Neural progenitor cell (in vitro differentiated cells): Measurements from ENCODE around the gene RAB40B. TPM values are rescaled to one million over a fixed set of nuclear protein-coding genes. Genes with fewer than 3 reads are reported as not detected.

ENCODE experiments used
- DNase-seq: peaks from one replicate; pipeline ENCODE4 v3.0.0-alpha.2; 2016; ENCODE audit warnings: low spot score
- H2AFZ ChIP-seq: fragments of 200-600 bp; sonication (generic); replicated peaks from 2 replicates; pipeline ENCODE4 v1.6.1; 2016; ENCODE audit warnings: antibody characterized with exemption
- H3F3A ChIP-seq: fragments of 200-600 bp; sonication (generic); 2 replicates; pipeline ENCODE4 v1.6.1; 2016; ENCODE audit warnings: antibody characterized with exemption, low read depth
- H3K27ac ChIP-seq: fragments of 200-600 bp; sonication (generic); 2 replicates; pipeline ENCODE4 v1.5.1; 2016; ENCODE audit warnings: mild to moderate bottlenecking
- H3K27me3 ChIP-seq: fragments of 200-600 bp; sonication (generic); 2 replicates; pipeline ENCODE4 v1.6.1; 2016; ENCODE audit warnings: mild to moderate bottlenecking, moderate library complexity
- H3K36me3 ChIP-seq: fragments of 200-600 bp; sonication (generic); 2 replicates; pipeline ENCODE4 v1.5.1; 2016
- H3K4me1 ChIP-seq: fragments of 200-600 bp; sonication (generic); 2 replicates; pipeline ENCODE4 v1.6.1; 2016; ENCODE audit warnings: mixed run types
- H3K4me2 ChIP-seq: fragments of 200-600 bp; sonication (generic); 2 replicates; pipeline ENCODE4 v1.6.1; 2016
- H3K4me3 ChIP-seq: fragments of 200-600 bp; sonication (generic); 2 replicates; pipeline ENCODE4 v1.5.1; 2016
- H3K79me2 ChIP-seq: fragments of 200-600 bp; sonication (generic); 2 replicates; pipeline ENCODE4 v1.6.1; 2016; ENCODE audit warnings: low read depth
- H3K9ac ChIP-seq: fragments of 200-600 bp; sonication (generic); 2 replicates; pipeline ENCODE4 v1.6.1; 2016
- H3K9me3 ChIP-seq: fragments of 200-600 bp; sonication (generic); 2 replicates; pipeline ENCODE4 v1.5.1; 2016; ENCODE audit warnings: low read depth
- H4K20me1 ChIP-seq: fragments of 200-600 bp; sonication (generic); 2 replicates; pipeline ENCODE4 v1.6.1; 2016; ENCODE audit warnings: low read depth
- H3K27ac Mint-ChIP-seq: 3 replicates; pipeline ENCODE4 v1.8.0; 2021; ENCODE audit warnings: mixed read lengths
- H3K27me3 Mint-ChIP-seq: 2 replicates; pipeline ENCODE4 v1.8.0; 2022; ENCODE audit warnings: low read depth, mild to moderate bottlenecking, inconsistent platforms, moderate library complexity, mixed read lengths; ENCODE audit not compliant: insufficient read depth
- H3K36me3 Mint-ChIP-seq: 3 replicates; pipeline ENCODE4 v1.8.0; 2021; ENCODE audit warnings: mixed read lengths
- H3K4me1 Mint-ChIP-seq: 3 replicates; pipeline ENCODE4 v1.8.0; 2021; ENCODE audit warnings: mixed read lengths
- H3K4me3 Mint-ChIP-seq: 3 replicates; pipeline ENCODE4 v1.8.0; 2021; ENCODE audit warnings: mild to moderate bottlenecking, moderate library complexity, mixed read lengths
- H3K9me3 Mint-ChIP-seq: 3 replicates; pipeline ENCODE4 v1.8.0; 2020; ENCODE audit warnings: mixed read lengths
- CTCF ChIP-seq: fragments of 200-600 bp; sonication (generic); IDR thresholded peaks from 2 replicates; pipeline ENCODE4 v1.5.1; 2017; ENCODE audit warnings: antibody characterized with exemption, mild to moderate bottlenecking
- EZH2 ChIP-seq: fragments of 200-600 bp; sonication (generic); IDR thresholded peaks from 2 replicates; pipeline ENCODE4 v1.6.1; 2017; ENCODE audit warnings: antibody characterized with exemption, mild to moderate bottlenecking, moderate library complexity
- EZH2phosphoT487 ChIP-seq: fragments of 200-600 bp; sonication (generic); IDR thresholded peaks from 2 replicates; pipeline ENCODE4 v1.6.1; 2017; ENCODE audit warnings: antibody characterized with exemption
- total RNA-seq: library from RNA; depleted of rRNA; stranded (reverse); fragments of >200 nt; gene quantifications from 2 replicates; pipeline ENCODE4 v1.2.3, GENCODE V29; 2015; ENCODE audit warnings: low replicate concordance

The RAB40B gene
- total RNA-seq, 1 donor from 2014 or later: 5.6 TPM

DNA sequence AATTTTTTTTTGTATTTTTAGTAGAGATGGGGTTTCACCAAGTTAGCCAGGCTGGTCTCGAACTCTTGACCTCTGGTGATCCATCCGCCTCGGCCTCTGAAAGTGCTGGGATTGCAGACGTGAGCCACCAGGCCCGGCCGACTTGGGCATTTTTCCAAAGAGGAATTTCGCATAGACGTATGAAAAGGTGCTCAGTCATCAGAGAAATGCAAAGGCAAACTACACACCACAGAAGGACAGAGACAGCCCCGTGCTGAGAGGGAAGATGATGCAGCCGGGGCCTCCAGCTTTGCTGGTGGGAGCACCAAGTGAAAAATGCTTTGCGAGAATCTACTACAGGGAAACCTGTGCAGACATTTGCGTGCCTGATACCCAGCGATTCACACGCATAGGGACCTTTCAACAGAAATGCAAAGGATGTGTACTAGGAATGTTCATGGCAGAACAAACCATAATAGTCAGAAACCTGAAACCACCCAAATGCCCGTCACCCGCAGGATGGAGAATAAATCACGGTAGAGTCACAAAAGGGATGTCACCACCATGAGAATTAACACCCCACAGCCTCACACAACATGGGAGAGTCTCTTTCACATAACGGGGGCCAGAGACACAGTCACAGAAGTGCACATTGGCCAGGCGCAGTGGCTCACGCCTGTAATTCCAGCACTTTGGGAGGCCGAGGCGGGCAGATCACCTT, 5.2 kb downstream of the RAB40B start:
- no peak for DNase-seq
- H3K9me3 Mint-ChIP-seq: peaks cover 24% of the 10 kb centered on the region
- Histone ChIP-seq H3K27ac (no peak overlapping the region), H3K36me3 (no peaks in the 10 kb centered on the region), H3K27me3 (peaks cover 31% of the 10 kb centered on the region), H3F3A (peaks cover 3% of the 10 kb centered on the region), H3K4me3 (no peak overlapping the region), H3K9ac (no peak overlapping the region), H4K20me1 (peaks cover 4% of the 10 kb centered on the region), H3K4me1 (peaks cover 14% of the 10 kb centered on the region), H2AFZ (no peak overlapping the region), H3K9me3 (no peaks in the 10 kb centered on the region), H3K4me2 (no peak overlapping the region), H3K79me2 (no peaks in the 10 kb centered on the region)
- H3K4me1 Mint-ChIP-seq: peaks cover 18% of the 10 kb centered on the region
- TF ChIP-seq CTCF: no peak
- no peak for TF ChIP-seq EZH2phosphoT487
- TF ChIP-seq EZH2: no peak
- H3K36me3 Mint-ChIP-seq: peaks cover 13% of the 10 kb centered on the region
- peaks cover 21% of the 10 kb centered on the region for H3K27me3 Mint-ChIP-seq
- H3K4me3 Mint-ChIP-seq: peak overlapping the region; percentile 46
- H3K27ac Mint-ChIP-seq: no peak overlapping the region

- H3K27ac ChIP-seq: no peak overlapping the region
- no peak overlapping the region for H3K4me3 Mint-ChIP-seq
- H3K4me1 Mint-ChIP-seq: peaks cover 18% of the 10 kb centered on the region
- H3K9me3 ChIP-seq: no peaks in the 10 kb centered on the region
- peaks cover 4% of the 10 kb centered on the region for H4K20me1 ChIP-seq
- H3K36me3 Mint-ChIP-seq: peaks cover 13% of the 10 kb centered on the region
- TF ChIP-seq EZH2 (no peak), EZH2phosphoT487 (no peak), CTCF (no peak)
- H3F3A ChIP-seq: peaks cover 3% of the 10 kb centered on the region
- no peak overlapping the region for H3K27ac Mint-ChIP-seq
- no peak overlapping the region for H3K9ac ChIP-seq
- peaks cover 10% of the 10 kb centered on the region for H3K4me1 ChIP-seq
- no peaks in the 10 kb centered on the region for H3K79me2 ChIP-seq
- DNase-seq: no peak
- H2AFZ ChIP-seq: no peak overlapping the region
- peaks cover 20% of the 10 kb centered on the region for H3K27me3 ChIP-seq
- peaks cover 20% of the 10 kb centered on the region for H3K27me3 Mint-ChIP-seq
- H3K4me2 ChIP-seq: no peak overlapping the region
- H3K36me3 ChIP-seq: no peaks in the 10 kb centered on the region
- no peak overlapping the region for H3K4me3 ChIP-seq
- peaks cover 24% of the 10 kb centered on the region for H3K9me3 Mint-ChIP-seq
These were observed 6.2 kb downstream of the RAB40B start for GRCh38 chr17:82692268-82692667.

DNA sequence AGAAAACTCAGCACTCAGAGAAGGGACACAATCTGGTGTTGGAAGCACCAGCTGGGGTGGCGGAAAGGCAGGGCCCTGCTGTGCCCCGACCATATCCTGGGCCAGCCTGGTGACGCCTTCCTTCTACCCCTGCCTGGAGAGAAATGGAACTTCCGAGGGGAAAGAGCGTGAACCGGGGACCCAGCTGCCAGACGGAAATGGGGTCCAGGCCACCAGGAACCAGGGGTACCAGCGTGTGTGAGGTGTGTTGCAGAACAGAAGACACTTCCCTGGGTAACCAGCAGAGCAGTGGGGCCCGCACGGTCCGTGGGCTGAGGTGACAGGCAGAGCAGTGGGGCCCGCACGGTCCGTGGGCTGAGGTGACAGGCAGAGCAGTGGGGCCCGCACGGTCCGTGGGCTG, 6.8 kb downstream of the RAB40B start:
- Mint-ChIP-seq H3K9me3 (peaks cover 24% of the 10 kb centered on the region), H3K36me3 (peaks cover 13% of the 10 kb centered on the region)

More for the DNA sequence above, 6.8 kb downstream of the RAB40B start:
- H4K20me1 ChIP-seq: no peaks in the 10 kb centered on the region
- peaks cover 10% of the 10 kb centered on the region for H3K4me1 ChIP-seq
- H3F3A ChIP-seq: peaks cover 3% of the 10 kb centered on the region
- H3K79me2 ChIP-seq: no peaks in the 10 kb centered on the region
- peaks cover 15% of the 10 kb centered on the region for H3K27me3 ChIP-seq
- no peaks in the 10 kb centered on the region for H3K9me3 ChIP-seq
- H3K36me3 ChIP-seq: no peaks in the 10 kb centered on the region
- H3K4me2 ChIP-seq: no peak overlapping the region
- H3K4me3 ChIP-seq: no peak overlapping the region
- H3K27ac Mint-ChIP-seq: no peak overlapping the region
- no peak overlapping the region for H2AFZ ChIP-seq
- H3K27me3 Mint-ChIP-seq: peaks cover 17% of the 10 kb centered on the region
- H3K4me1 Mint-ChIP-seq: peaks cover 18% of the 10 kb centered on the region
- DNase-seq: no peak
- H3K27ac ChIP-seq: no peak overlapping the region
- H3K9ac ChIP-seq: no peak overlapping the region
- no peak for TF ChIP-seq EZH2phosphoT487
- no peak for TF ChIP-seq CTCF
- TF ChIP-seq EZH2: no peak
- peak overlapping the region; percentile 64 for H3K4me3 Mint-ChIP-seq
